Right atrium auricular region (tissue), 2 donors: ENCODE data around the gene NR2F6. TPM values are rescaled to one million over a fixed set of nuclear protein-coding genes. Genes with fewer than 3 reads are reported as not detected.

ENCODE experiments used
- DNase-seq: peaks from one replicate; pipeline ENCODE4 v3.0.0-alpha.2; 2019; ENCODE audit warnings: low spot score
- H3K27ac ChIP-seq, 2 donors: fragments of 200-600 bp; sonication (generic); 1 replicate in 1 of 2; 2 replicates in 1 of 2; pipeline ENCODE4 v1.5.1; 2016 to 2019
- H3K27me3 ChIP-seq, 2 donors: fragments of 200-600 bp; sonication (generic); one replicate each; pipeline versions ENCODE4 v1.5.1 to v1.6.0; 2017 to 2019
- H3K36me3 ChIP-seq: fragments of 200-600 bp; sonication (generic); one replicate; pipeline ENCODE4 v1.5.1; 2016
- H3K4me1 ChIP-seq, 2 donors: fragments of 200-600 bp; sonication (generic); one replicate each; pipeline versions ENCODE4 v1.5.1 to v1.6.0; 2017 to 2019
- H3K4me3 ChIP-seq, 2 donors: fragments of 200-600 bp; sonication (generic); 1 replicate in 1 of 2; 2 replicates in 1 of 2; pipeline ENCODE4 v1.5.1; 2017 to 2019; ENCODE audit warnings: mild to moderate bottlenecking in 1 of 2, moderate library complexity in 1 of 2
- H3K9me3 ChIP-seq, 2 donors: fragments of 200-600 bp; sonication (generic); one replicate each; pipeline ENCODE4 v1.5.1; 2019
- CTCF ChIP-seq, 2 donors: fragments of 200-600 bp; sonication (generic); IDR thresholded peaks; one replicate each; pipeline ENCODE4 v1.5.1; 2019; ENCODE audit warnings: antibody characterized with exemption in 2 of 2
- total RNA-seq, 2 donors: library from RNA; depleted of rRNA; stranded (reverse); fragments of >200 nt; gene quantifications; one replicate each; pipeline ENCODE4 v1.1.0, GENCODE V29; 2016

Gene NR2F6
- total RNA-seq, 2 donors from 2014 or later: 63.6 to 69.7 TPM

- DNase-seq: no peak
- Histone ChIP-seq H3K36me3 (peaks cover 10% of the 10 kb centered on the region), H3K27me3 (no peaks in the 10 kb centered on the region), H3K4me3 (no peak overlapping the region), H3K27ac (no peak overlapping the region), H3K4me1 (peaks cover 0 to 45% of the 10 kb centered on the region in 2 donors), H3K9me3 (no peaks in the 10 kb centered on the region)
- no peak for TF ChIP-seq CTCF (IDR thresholded peaks at IDR 0.05)
Observed at GRCh38 chr19:17240062-17240752, 5.5 kb downstream of the NR2F6 start.

GRCh38 chr19:17237747-17238706 lies 7.7 kb downstream of the NR2F6 start:
- Histone ChIP-seq H3K4me1 (peaks cover 0 to 46% of the 10 kb centered on the region in 2 donors), H3K27ac (no peak overlapping the region), H3K36me3 (peaks cover 14% of the 10 kb centered on the region), H3K4me3 (no peak overlapping the region), H3K27me3 (no peaks in the 10 kb centered on the region), H3K9me3 (no peaks in the 10 kb centered on the region)
- no peak for DNase-seq
- TF ChIP-seq CTCF (IDR thresholded peaks at IDR 0.05): no peak

- Histone ChIP-seq H3K27me3 (no peaks in the 10 kb centered on the region), H3K27ac (peak overlapping the region in 1 of 2 donors; percentile 16), H3K4me3 (no peak overlapping the region), H3K36me3 (peaks cover 25% of the 10 kb centered on the region), H3K9me3 (no peaks in the 10 kb centered on the region), H3K4me1 (peaks cover 0 to 36% of the 10 kb centered on the region in 2 donors)
- no peak for TF ChIP-seq CTCF (IDR thresholded peaks at IDR 0.05)
- no peak for DNase-seq
Observed at GRCh38 chr19:17236811-17237543, 8.7 kb downstream of the NR2F6 start.

- peak overlapping the region; percentile 31 to 59 for H3K4me3 ChIP-seq
- H3K27me3 ChIP-seq: no peaks in the 10 kb centered on the region
- H3K4me1 ChIP-seq: peaks cover 0 to 28% of the 10 kb centered on the region in 2 donors
- H3K27ac ChIP-seq: peak overlapping the region; percentile 67 to 69
- H3K36me3 ChIP-seq: peaks cover 33% of the 10 kb centered on the region
- TF ChIP-seq CTCF (IDR thresholded peaks at IDR 0.05): no peak
- no peak for DNase-seq
- H3K9me3 ChIP-seq: no peaks in the 10 kb centered on the region
Observed at GRCh38 chr19:17235971-17236777, 9.5 kb downstream of the NR2F6 start.
